GM23338 (cell line): ENCODE data around the gene RFXANK. TPM values are rescaled to one million over a fixed set of nuclear protein-coding genes. Genes with fewer than 3 reads are reported as not detected.
A peak's percentile ranks its signal among the peaks of the same experiment; 100 is the strongest.
"Not testable (repeated sequence)": the region's sequence is repeated elsewhere in the genome, so short reads cannot be mapped to it uniquely, and the experiment has no call there.

Experiments
- ATAC-seq: fragments of 200-7000 bp; cut with Tn5 transposase; 3 replicates; pipeline ENCODE4 v1.9.1; 2020
- DNase-seq: peaks from one replicate; pipeline ENCODE4 v3.0.0-alpha.2; 2015; ENCODE audit warnings: low spot score
- H2AFZ ChIP-seq: fragments of 200-600 bp; sonication (generic); 2 replicates; pipeline ENCODE4 v1.8.0; 2016; ENCODE audit warnings: antibody characterized with exemption, mild to moderate bottlenecking, moderate library complexity
- H3F3A ChIP-seq: fragments of 200-600 bp; sonication (generic); replicated peaks from 2 replicates; pipeline ENCODE4 v1.8.0; 2017; ENCODE audit warnings: antibody characterized with exemption, mixed run types, low read depth
- H3K27ac ChIP-seq: fragments of 200-600 bp; sonication (generic); 2 replicates; pipeline ENCODE4 v1.6.1; 2016; ENCODE audit warnings: low read depth
- H3K27me3 ChIP-seq: fragments of 200-600 bp; sonication (generic); 2 replicates; pipeline ENCODE4 v1.8.0; 2016; ENCODE audit warnings: mild to moderate bottlenecking, mixed run types, moderate library complexity; ENCODE audit not compliant: insufficient read depth
- H3K36me3 ChIP-seq: fragments of 200-600 bp; sonication (generic); 2 replicates; pipeline ENCODE4 v1.8.0; 2016; ENCODE audit warnings: mild to moderate bottlenecking; ENCODE audit not compliant: insufficient read depth
- H3K4me1 ChIP-seq: fragments of 200-600 bp; sonication (generic); 2 replicates; pipeline ENCODE4 v1.8.0; 2016; ENCODE audit warnings: mild to moderate bottlenecking, moderate library complexity; ENCODE audit not compliant: insufficient read depth
- H3K4me2 ChIP-seq: fragments of 200-600 bp; sonication (generic); 2 replicates; pipeline ENCODE4 v1.7.1; 2017; ENCODE audit warnings: mixed run types
- H3K4me3 ChIP-seq: fragments of 200-600 bp; sonication (generic); 2 replicates; pipeline ENCODE4 v1.6.1; 2016; ENCODE audit warnings: mixed run types
- H3K79me2 ChIP-seq: fragments of 200-600 bp; sonication (generic); replicated peaks from 2 replicates; pipeline ENCODE4 v1.8.0; 2017; ENCODE audit warnings: mild to moderate bottlenecking; ENCODE audit not compliant: insufficient read depth
- H3K9me2 ChIP-seq: fragments of 200-600 bp; sonication (generic); 2 replicates; pipeline ENCODE4 v1.8.0; 2017; ENCODE audit not compliant: insufficient read depth
- H4K20me1 ChIP-seq: fragments of 200-600 bp; sonication (generic); replicated peaks from 2 replicates; pipeline ENCODE4 v1.8.0; 2017; ENCODE audit warnings: mild to moderate bottlenecking; ENCODE audit not compliant: insufficient read depth
- H3K27ac Mint-ChIP-seq: 2 replicates; pipeline ENCODE4 v1.8.0; 2020; ENCODE audit warnings: inconsistent platforms, mild to moderate bottlenecking, moderate library complexity, mixed read lengths
- H3K27me3 Mint-ChIP-seq: 3 replicates; pipeline ENCODE4 v1.8.0; 2022; ENCODE audit warnings: low read depth, mild to moderate bottlenecking, moderate library complexity, mixed read lengths, inconsistent platforms; ENCODE audit not compliant: insufficient read depth, poor library complexity
- H3K36me3 Mint-ChIP-seq: 3 replicates; pipeline ENCODE4 v1.8.0; 2021; ENCODE audit warnings: low read depth, mild to moderate bottlenecking, inconsistent platforms, moderate library complexity, mixed read lengths
- H3K4me1 Mint-ChIP-seq: 3 replicates; pipeline ENCODE4 v1.8.0; 2020; ENCODE audit warnings: mild to moderate bottlenecking, inconsistent platforms, mixed read lengths
- H3K4me3 Mint-ChIP-seq: 3 replicates; pipeline ENCODE4 v1.8.0; 2021; ENCODE audit warnings: moderate library complexity, mild to moderate bottlenecking, inconsistent platforms, mixed read lengths
- H3K9me3 Mint-ChIP-seq: 3 replicates; pipeline ENCODE4 v1.8.0; 2020; ENCODE audit warnings: moderate library complexity, mild to moderate bottlenecking, inconsistent platforms, mixed read lengths
- EZH2 ChIP-seq: fragments of 200-600 bp; sonication (generic); IDR thresholded peaks from one replicate; pipeline ENCODE4 v1.8.0; 2017; ENCODE audit warnings: antibody characterized with exemption, mild to moderate bottlenecking, low read depth; ENCODE audit not compliant: unreplicated experiment
- EZH2phosphoT487 ChIP-seq: fragments of 200-600 bp; sonication (generic); IDR thresholded peaks from one replicate; pipeline ENCODE4 v1.8.1; 2018; ENCODE audit warnings: antibody characterized with exemption; ENCODE audit not compliant: unreplicated experiment
- JUNB ChIP-seq: IDR thresholded peaks from one replicate; pipeline ENCODE4 v1.6.1; 2016; ENCODE audit warnings: antibody characterized with exemption; ENCODE audit not compliant: unreplicated experiment
- POLR2AphosphoS5 ChIP-seq: IDR thresholded peaks from 2 replicates; pipeline ENCODE4 v1.6.1; 2016; ENCODE audit warnings: antibody characterized with exemption, low read depth
- polyA plus RNA-seq: library from polyadenylated mRNA; unstranded; fragments of >200 nt; fragmentation: Nextera tagmentation; extraction: Ambion mirVana; gene quantifications from 2 replicates; pipeline ENCODE4 v1.2.1, GENCODE V29; 2016
- total RNA-seq: library from RNA; depleted of rRNA; stranded (reverse); fragments of >200 nt; shearing (Covaris generic); gene quantifications from 2 replicates; pipeline ENCODE4 v1.2.3, GENCODE V29; 2014
- TF ChIP-seq, protein P1 (sequence below), 2 experiments: fragments of 200-600 bp in 1 of 2; sonication (generic) in 1 of 2; conservative IDR thresholded peaks; 2 replicates each; pipeline versions ENCODE4 v1.5.1 to v1.6.1; 2016 to 2017; ENCODE audit warnings: antibody characterized with exemption in 2 of 2, low read depth in 2 of 2, mild to moderate bottlenecking in 2 of 2, moderate library complexity in 1 of 2
- TF ChIP-seq, protein P2 (sequence below): IDR thresholded peaks from 2 replicates; pipeline ENCODE4 v1.6.1; 2016; ENCODE audit warnings: antibody characterized with exemption
- TF ChIP-seq, protein P3 (sequence below): IDR thresholded peaks from one replicate; pipeline ENCODE4 v1.6.1; 2018; ENCODE audit warnings: antibody characterized with exemption; ENCODE audit not compliant: unreplicated experiment

RFXANK gene
- total and polyA plus RNA-seq, 2 experiments from 2014 or later, result 54.3 to 124 TPM

DNA sequence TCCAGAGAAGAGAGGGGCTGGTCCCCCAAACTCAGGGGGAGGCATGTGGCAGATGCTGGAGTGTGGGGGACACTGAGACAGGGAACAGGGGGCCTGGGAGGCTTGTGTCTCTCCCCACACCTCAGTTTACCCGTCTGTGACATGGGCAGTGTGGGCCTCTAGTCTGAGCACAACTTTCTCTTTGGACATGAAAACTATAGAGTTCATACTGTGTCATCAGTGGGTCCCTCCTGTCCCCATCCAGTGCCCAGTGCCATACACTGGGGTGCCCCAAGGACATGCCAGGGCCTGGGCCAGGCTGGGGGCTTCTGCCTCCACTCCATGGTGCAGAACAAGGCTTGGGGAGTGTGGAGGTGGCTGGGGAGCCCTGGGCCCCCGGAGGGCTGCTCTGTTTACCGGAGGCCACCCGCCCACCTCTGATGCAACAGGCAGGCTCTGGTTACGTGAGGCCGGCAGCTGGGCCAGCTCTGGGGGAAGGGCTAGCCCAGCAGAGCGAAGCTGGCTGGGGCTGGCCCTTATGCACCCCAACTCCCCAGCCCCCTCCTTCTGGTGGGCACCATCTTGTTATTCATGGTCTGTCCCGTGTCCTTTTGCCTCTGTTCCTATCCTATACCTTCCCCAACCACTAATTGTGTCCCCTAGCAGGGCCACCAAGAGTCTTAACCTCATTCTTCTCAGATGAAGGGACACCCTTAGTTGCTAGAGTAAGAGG is 20.1 kb upstream of the RFXANK start:
- H3K4me3 ChIP-seq, result no peak overlapping the region
- H3K36me3 Mint-ChIP-seq, result no peaks in the 10 kb centered on the region; the same call in 2 of the 3 replicates
- TF ChIP-seq EZH2phosphoT487 (no peak), POLR2AphosphoS5 (0 out of 2 replicates have a peak, but pooled peaks have one; percentile 44)

DNA sequence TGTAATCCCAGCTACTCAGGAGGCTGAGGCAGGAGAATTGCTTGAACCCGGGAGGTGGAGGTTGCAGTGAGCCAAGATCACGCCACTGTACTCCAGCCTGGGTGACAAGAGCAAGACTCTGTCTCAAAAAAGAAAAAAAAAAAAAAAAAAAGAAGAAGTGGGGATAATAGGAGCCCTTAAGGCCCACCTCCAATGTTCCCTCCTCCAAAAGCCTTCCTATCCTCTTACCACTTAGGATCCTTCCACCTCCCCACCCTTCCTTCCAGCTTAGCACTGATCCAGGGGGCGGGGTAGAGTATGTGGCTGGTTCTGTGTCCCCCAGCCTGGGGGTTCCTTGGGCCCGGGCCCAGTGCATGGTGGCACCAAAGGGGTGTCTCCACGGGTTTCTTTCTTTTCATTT is 18.8 kb upstream of the RFXANK start:
- H3K36me3 Mint-ChIP-seq, DNase-seq, ATAC-seq, H3K4me3 ChIP-seq, H3K79me2 ChIP-seq, H3K27ac ChIP-seq, H2AFZ ChIP-seq, H4K20me1 ChIP-seq, H3K27ac Mint-ChIP-seq, H3K9me3 Mint-ChIP-seq, H3K4me3 Mint-ChIP-seq, H3K36me3 ChIP-seq, H3K4me2 ChIP-seq, H3K9me2 ChIP-seq: not testable (repeated sequence)
- Mint-ChIP-seq H3K4me1 (peaks cover 25% of the 10 kb centered on the region), H3K27me3 (peaks cover 31% of the 10 kb centered on the region)
- peaks cover 12% of the 10 kb centered on the region; the same call in 1 of the 2 replicates for H3F3A ChIP-seq
- peaks cover 28% of the 10 kb centered on the region for H3K27me3 ChIP-seq
- peaks cover 16% of the 10 kb centered on the region for H3K4me1 ChIP-seq

More for the DNA sequence above, 20.1 kb upstream of the RFXANK start:
- Histone ChIP-seq H3K9me2 (no peaks in the 10 kb centered on the region), H3F3A (peaks cover 12% of the 10 kb centered on the region; the same call in 1 of the 2 replicates), H3K27me3 (peaks cover 28% of the 10 kb centered on the region), H4K20me1 (no peaks in the 10 kb centered on the region), H3K36me3 (no peaks in the 10 kb centered on the region), H3K79me2 (no peaks in the 10 kb centered on the region), H3K4me1 (peaks cover 16% of the 10 kb centered on the region), H3K4me2 (peak overlapping the region; percentile 70; the same call in 1 of the 2 replicates), H2AFZ (no peak overlapping the region), H3K27ac (peak overlapping the region; percentile 76; the same call in 1 of the 2 replicates)
- Mint-ChIP-seq H3K9me3 (no peaks in the 10 kb centered on the region), H3K4me1 (peaks cover 25% of the 10 kb centered on the region), H3K4me3 (no peak overlapping the region; the same call in 2 of the 3 replicates), H3K27ac (peak overlapping the region; percentile 27; the same call in 1 of the 2 replicates), H3K27me3 (peaks cover 31% of the 10 kb centered on the region)
- ATAC-seq (peak; percentile 18), DNase-seq (peak; percentile 61)

DNA sequence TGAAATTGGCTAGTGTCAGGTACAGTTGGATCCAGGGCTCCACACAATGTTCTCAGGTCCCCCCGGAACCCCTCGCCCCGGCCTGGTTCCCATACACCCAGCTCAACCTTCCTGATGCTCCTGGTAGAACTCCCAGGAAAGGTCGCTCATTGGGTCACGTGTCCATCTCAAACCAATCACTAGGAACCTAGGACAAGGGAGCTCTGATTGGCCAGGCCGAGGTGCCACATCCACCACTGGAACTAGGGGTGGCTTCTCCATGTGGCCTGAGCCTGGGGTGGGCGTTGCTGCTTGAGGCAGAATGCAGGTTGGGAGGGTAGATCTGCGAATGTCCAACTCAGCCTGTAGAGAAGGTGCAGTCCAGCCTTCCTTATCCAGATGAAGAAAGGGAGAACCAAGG is 15.1 kb upstream of the RFXANK start:
- Histone ChIP-seq H4K20me1 (no peaks in the 10 kb centered on the region), H3K79me2 (no peaks in the 10 kb centered on the region), H2AFZ (no peak overlapping the region), H3F3A (no peaks in the 10 kb centered on the region), H3K27ac (no peak overlapping the region), H3K27me3 (peaks cover under 1% of the 10 kb centered on the region; the same call in 1 of the 2 replicates), H3K4me1 (peaks cover 6% of the 10 kb centered on the region), H3K4me2 (no peak overlapping the region), H3K4me3 (no peak overlapping the region), H3K9me2 (no peaks in the 10 kb centered on the region), H3K36me3 (no peaks in the 10 kb centered on the region)
- Mint-ChIP-seq H3K36me3 (peaks cover 12% of the 10 kb centered on the region), H3K27ac (no peak overlapping the region), H3K4me1 (peaks cover 6% of the 10 kb centered on the region), H3K4me3 (no peak overlapping the region), H3K27me3 (peaks cover 10% of the 10 kb centered on the region), H3K9me3 (no peaks in the 10 kb centered on the region)
- DNase-seq (no peak), ATAC-seq (no peak)
- TF ChIP-seq, protein P1, sequence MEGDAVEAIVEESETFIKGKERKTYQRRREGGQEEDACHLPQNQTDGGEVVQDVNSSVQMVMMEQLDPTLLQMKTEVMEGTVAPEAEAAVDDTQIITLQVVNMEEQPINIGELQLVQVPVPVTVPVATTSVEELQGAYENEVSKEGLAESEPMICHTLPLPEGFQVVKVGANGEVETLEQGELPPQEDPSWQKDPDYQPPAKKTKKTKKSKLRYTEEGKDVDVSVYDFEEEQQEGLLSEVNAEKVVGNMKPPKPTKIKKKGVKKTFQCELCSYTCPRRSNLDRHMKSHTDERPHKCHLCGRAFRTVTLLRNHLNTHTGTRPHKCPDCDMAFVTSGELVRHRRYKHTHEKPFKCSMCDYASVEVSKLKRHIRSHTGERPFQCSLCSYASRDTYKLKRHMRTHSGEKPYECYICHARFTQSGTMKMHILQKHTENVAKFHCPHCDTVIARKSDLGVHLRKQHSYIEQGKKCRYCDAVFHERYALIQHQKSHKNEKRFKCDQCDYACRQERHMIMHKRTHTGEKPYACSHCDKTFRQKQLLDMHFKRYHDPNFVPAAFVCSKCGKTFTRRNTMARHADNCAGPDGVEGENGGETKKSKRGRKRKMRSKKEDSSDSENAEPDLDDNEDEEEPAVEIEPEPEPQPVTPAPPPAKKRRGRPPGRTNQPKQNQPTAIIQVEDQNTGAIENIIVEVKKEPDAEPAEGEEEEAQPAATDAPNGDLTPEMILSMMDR (conservative IDR thresholded peaks at IDR 0.05; ENCODE audit: low read depth in 2 of 2), result no peak
- TF ChIP-seq, protein P2, sequence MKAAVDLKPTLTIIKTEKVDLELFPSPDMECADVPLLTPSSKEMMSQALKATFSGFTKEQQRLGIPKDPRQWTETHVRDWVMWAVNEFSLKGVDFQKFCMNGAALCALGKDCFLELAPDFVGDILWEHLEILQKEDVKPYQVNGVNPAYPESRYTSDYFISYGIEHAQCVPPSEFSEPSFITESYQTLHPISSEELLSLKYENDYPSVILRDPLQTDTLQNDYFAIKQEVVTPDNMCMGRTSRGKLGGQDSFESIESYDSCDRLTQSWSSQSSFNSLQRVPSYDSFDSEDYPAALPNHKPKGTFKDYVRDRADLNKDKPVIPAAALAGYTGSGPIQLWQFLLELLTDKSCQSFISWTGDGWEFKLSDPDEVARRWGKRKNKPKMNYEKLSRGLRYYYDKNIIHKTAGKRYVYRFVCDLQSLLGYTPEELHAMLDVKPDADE, result no peak
- TF ChIP-seq, protein P3, sequence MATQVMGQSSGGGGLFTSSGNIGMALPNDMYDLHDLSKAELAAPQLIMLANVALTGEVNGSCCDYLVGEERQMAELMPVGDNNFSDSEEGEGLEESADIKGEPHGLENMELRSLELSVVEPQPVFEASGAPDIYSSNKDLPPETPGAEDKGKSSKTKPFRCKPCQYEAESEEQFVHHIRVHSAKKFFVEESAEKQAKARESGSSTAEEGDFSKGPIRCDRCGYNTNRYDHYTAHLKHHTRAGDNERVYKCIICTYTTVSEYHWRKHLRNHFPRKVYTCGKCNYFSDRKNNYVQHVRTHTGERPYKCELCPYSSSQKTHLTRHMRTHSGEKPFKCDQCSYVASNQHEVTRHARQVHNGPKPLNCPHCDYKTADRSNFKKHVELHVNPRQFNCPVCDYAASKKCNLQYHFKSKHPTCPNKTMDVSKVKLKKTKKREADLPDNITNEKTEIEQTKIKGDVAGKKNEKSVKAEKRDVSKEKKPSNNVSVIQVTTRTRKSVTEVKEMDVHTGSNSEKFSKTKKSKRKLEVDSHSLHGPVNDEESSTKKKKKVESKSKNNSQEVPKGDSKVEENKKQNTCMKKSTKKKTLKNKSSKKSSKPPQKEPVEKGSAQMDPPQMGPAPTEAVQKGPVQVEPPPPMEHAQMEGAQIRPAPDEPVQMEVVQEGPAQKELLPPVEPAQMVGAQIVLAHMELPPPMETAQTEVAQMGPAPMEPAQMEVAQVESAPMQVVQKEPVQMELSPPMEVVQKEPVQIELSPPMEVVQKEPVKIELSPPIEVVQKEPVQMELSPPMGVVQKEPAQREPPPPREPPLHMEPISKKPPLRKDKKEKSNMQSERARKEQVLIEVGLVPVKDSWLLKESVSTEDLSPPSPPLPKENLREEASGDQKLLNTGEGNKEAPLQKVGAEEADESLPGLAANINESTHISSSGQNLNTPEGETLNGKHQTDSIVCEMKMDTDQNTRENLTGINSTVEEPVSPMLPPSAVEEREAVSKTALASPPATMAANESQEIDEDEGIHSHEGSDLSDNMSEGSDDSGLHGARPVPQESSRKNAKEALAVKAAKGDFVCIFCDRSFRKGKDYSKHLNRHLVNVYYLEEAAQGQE, result no peak
- TF ChIP-seq JUNB (no peak), EZH2 (no peak)
